ENCODE data around the gene PPDPF. TPM values are rescaled to one million over a fixed set of nuclear protein-coding genes. Genes with fewer than 3 reads are reported as not detected.
"Not testable (repeated sequence)": the region's sequence is repeated elsewhere in the genome, so short reads cannot be mapped to it uniquely, and the experiment has no call there.

Gene PPDPF
- total RNA-seq, 1 experiment from 2014 or later: 245 TPM

- no peaks in the 10 kb centered on the region for H3K9me3 ChIP-seq (ENCODE audit: low read length)
- no peaks in the 10 kb centered on the region for H3K36me3 ChIP-seq (ENCODE audit: low read depth, low read length)
- no TSS peak for BruUV-seq (replicated peaks)
- no peaks in the 10 kb centered on the region for H3F3A ChIP-seq (ENCODE audit: low read length, unreplicated experiment)
- H4K20me1 ChIP-seq (ENCODE audit: low read length): no peaks in the 10 kb centered on the region
- H3K9ac ChIP-seq (ENCODE audit: low read length): no peak overlapping the region
- intact Hi-C loops (cut with micrococcal nuclease): no loop called here
- H3K79me2 ChIP-seq (ENCODE audit: low read length): peaks cover 12% of the 10 kb centered on the region
- no peak for DNase-seq
- ATAC-seq: no peak
- H2AFZ ChIP-seq (ENCODE audit: low read length): no peak overlapping the region
- H3K4me1 ChIP-seq (ENCODE audit: insufficient read depth, low read length): peaks cover 16% of the 10 kb centered on the region
- no peaks in the 10 kb centered on the region for H3K27me3 ChIP-seq (ENCODE audit: low read length)
- H3K4me2 ChIP-seq (ENCODE audit: low read length): no peak overlapping the region
- ChIA-PET CTCF (no interaction called here), POLR2A (ENCODE audit: unreplicated experiment) (no interaction called here)
- H3K4me3 ChIP-seq (ENCODE audit: low read length): no peak overlapping the region
- TF ChIP-seq EZH2 (IDR thresholded peaks at IDR 0.05; ENCODE audit: low read length, unreplicated experiment) (no peak), EZH2phosphoT487 (IDR thresholded peaks at IDR 0.05; ENCODE audit: borderline replicate concordance, low read length) (no peak), CTCF (conservative IDR thresholded peaks at IDR 0.05; ENCODE audit: low read depth, low read length) (no peak)
- H3K9me2 ChIP-seq (replicated peaks; ENCODE audit: low read length): no peaks in the 10 kb centered on the region
- no peak overlapping the region for H3K27ac ChIP-seq (ENCODE audit: low read length)
These were observed 49.9 kb downstream of the PPDPF start for GRCh38 chr20:63570281-63571086.

- H3K9ac ChIP-seq (ENCODE audit: low read length); BruUV-seq (replicated peaks); ATAC-seq; H3K9me2 ChIP-seq (replicated peaks; ENCODE audit: low read length); H3K9me3 ChIP-seq (ENCODE audit: low read length); H2AFZ ChIP-seq (ENCODE audit: low read length); H3K4me3 ChIP-seq (ENCODE audit: low read length); POLR2A ChIA-PET (ENCODE audit: unreplicated experiment); H3K27ac ChIP-seq (ENCODE audit: low read length); intact Hi-C loops (cut with micrococcal nuclease); DNase-seq; CTCF ChIA-PET; H3K4me2 ChIP-seq (ENCODE audit: low read length); H3K27me3 ChIP-seq (ENCODE audit: low read length); H3K36me3 ChIP-seq (ENCODE audit: low read depth, low read length); H4K20me1 ChIP-seq (ENCODE audit: low read length); H3F3A ChIP-seq (ENCODE audit: low read length, unreplicated experiment): not testable (repeated sequence)
- peaks cover 12% of the 10 kb centered on the region for H3K79me2 ChIP-seq (ENCODE audit: low read length)
- peaks cover 18% of the 10 kb centered on the region for H3K4me1 ChIP-seq (ENCODE audit: insufficient read depth, low read length)
These were observed 50.5 kb downstream of the PPDPF start for GRCh38 chr20:63571087-63571478.

Other genes starting within 250 kb of the PPDPF start
- gene ARFGAP1, start 248.0 kb upstream of the PPDPF start, total RNA-seq (2014; rRNA removed): 75.6 and 92.0 TPM in 2 replicates
- gene COL20A1, start 227.6 kb upstream of the PPDPF start, total RNA-seq (2014; rRNA removed): not detected in 2 replicates
- not detected in 2 replicates for gene CHRNA4, start 159.4 kb upstream of the PPDPF start, total RNA-seq (2014; rRNA removed)
- not detected in 2 replicates for gene KCNQ2, start 48.1 kb upstream of the PPDPF start, total RNA-seq (2014; rRNA removed)
- 463 and 559 TPM in 2 replicates for gene EEF1A2, start 21.7 kb upstream of the PPDPF start, total RNA-seq (2014; rRNA removed)
- gene PTK6, start 16.6 kb downstream of the PPDPF start, total RNA-seq (2014; rRNA removed): 11.1 and 15.1 TPM in 2 replicates
- gene SRMS, start 27.0 kb downstream of the PPDPF start, total RNA-seq (2014; rRNA removed): 0.22 and 0.63 TPM in 2 replicates
- 0.40 and 1.8 TPM in 2 replicates for gene FNDC11, start 33.4 kb downstream of the PPDPF start, total RNA-seq (2014; rRNA removed)
- gene HELZ2, start 53.5 kb downstream of the PPDPF start, total RNA-seq (2014; rRNA removed): 33.4 and 77.2 TPM in 2 replicates
- gene GMEB2, start 106.3 kb downstream of the PPDPF start, total RNA-seq (2014; rRNA removed): 13.7 and 21.9 TPM in 2 replicates
- 15.8 and 24.5 TPM in 2 replicates for gene STMN3, start 132.7 kb downstream of the PPDPF start, total RNA-seq (2014; rRNA removed)
- 43.0 and 56.2 TPM in 2 replicates for gene RTEL1, start 137.5 kb downstream of the PPDPF start, total RNA-seq (2014; rRNA removed)
- gene TNFRSF6B, start 175.9 kb downstream of the PPDPF start, total RNA-seq (2014; rRNA removed): 41.6 and 59.0 TPM in 2 replicates
- 71.2 and 73.5 TPM in 2 replicates for gene ARFRP1, start 187.2 kb downstream of the PPDPF start, total RNA-seq (2014; rRNA removed)
- gene ZGPAT, start 187.3 kb downstream of the PPDPF start, total RNA-seq (2014; rRNA removed): 37.9 and 56.8 TPM in 2 replicates
- 17.3 and 18.6 TPM in 2 replicates for gene LIME1, start 215.9 kb downstream of the PPDPF start, total RNA-seq (2014; rRNA removed)
- gene SLC2A4RG, start 219.0 kb downstream of the PPDPF start, total RNA-seq (2014; rRNA removed): 116 TPM in 2 replicates